GM18861 (cell line): Measurements from ENCODE around the gene ADM2.

Source experiments
- ATAC-seq: cut with Tn5 transposase; IDR thresholded peaks from one replicate; pipeline ENCODE4 v1.9.1; 2021; ENCODE audit not compliant: unreplicated experiment

Gene ADM2

GRCh38 chr22:50445071-50445879, 36.1 kb upstream of the ADM2 start:
- no peak for ATAC-seq

GRCh38 chr22:50445880-50446707, 35.2 kb upstream of the ADM2 start:
- no peak for ATAC-seq

DNA sequence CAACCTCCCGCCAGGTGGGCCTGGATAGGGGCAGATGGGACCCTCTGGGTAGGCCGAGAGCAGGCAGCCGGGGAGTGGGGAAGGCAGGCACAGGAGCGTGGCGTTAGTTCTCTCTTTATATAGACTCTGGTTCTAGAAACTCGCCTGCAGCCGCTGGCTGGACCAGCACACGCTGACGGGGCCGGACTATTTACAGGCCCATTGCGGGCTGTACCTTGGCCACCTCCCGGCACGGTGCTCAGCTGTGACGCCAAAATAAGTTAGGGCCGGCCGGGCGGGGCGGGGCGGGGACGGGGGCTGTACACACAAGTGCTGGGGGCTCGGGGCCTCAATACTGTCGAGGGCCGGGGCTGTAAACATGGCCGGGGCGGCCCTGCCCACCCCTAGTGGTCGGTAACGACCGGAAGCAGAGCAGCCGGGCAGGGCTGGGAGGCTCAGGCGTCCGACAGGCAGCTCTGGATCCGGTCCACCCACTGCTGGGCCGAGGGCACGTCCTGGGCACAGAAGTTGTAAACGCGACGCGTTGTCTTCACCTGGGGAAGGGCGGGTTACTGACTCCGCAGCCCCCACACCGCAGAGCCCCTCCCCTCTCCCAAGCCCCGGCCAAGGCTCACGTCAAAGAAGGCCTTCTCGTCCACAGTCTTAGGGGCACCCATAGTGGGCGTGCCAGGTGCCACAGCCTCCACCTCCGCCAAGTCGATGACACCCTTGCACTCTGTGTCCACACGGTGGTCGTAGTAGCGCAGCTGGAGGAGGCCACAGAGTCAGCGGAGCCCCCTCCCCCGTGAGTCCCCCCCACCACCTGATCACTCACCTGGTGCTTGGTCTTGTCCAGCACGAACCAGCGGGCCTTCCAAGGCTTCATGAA, 34.4 kb upstream of the ADM2 start:
- no peak for ATAC-seq

DNA sequence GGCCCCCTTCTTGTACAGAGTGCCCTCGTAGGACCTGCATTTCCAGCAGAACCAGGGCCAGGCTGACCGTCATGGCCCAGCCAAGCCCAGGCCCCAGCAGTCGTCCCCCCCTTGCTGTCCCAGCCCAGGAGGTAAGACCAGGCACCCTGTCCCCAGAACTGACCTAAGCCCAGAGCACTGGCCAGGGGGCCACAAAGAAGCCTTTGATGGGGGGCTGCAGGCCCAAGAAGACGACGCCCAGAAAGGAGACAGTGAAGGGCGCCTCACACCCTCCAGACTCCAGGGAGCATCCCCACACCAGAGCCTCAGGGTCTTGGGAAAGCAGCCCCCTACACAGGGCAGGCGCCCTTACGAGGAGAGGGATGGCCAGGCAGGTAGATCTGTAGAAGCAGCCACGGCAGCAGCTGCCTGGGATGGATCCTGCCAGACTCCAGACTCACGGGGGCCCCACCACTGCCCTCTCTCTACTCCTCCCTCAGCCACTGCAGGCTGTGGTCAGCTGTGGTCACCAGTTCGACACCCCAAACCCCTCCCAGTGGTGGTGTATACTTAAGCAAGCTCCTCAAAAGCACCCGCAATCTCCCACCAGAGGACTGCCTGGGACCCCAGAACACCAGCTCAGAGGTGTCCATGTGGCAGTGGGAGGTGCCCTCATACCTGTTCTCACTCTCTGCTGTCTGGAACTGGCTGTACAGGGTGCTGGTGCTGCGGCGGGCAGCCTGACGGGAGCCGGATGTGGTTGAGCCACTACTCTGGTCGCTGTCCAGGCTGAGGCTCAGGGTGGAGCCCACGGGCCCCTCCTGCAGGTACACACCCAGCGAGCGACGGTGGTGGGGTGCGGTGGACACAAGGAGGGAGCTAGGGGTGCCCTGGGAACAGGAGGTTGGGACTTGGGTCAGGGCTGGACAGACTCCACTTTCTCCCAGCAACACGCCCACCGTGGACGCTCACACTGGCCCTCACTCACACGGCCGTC, 33.5 kb upstream of the ADM2 start:
- ATAC-seq, result no peak

DNA sequence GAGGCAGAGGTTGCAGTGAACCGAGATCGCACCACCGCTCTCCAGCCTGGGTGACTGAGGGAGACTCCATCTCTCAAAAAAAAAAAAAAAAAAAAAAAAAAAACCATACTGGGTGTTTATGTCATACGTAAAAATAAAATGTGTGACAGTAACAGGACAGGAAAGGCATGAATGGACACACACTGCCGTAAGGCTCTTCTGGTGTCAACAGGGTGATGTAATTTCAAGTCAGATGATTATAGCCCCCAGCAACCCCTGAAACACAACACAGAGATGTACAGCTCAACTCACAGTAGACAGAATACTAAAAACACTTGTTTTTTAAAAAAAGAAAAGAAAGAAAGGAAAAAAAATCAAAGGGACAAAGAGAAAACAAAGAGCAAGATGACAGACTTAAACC, 28.7 kb upstream of the ADM2 start:
- no peak for ATAC-seq

DNA sequence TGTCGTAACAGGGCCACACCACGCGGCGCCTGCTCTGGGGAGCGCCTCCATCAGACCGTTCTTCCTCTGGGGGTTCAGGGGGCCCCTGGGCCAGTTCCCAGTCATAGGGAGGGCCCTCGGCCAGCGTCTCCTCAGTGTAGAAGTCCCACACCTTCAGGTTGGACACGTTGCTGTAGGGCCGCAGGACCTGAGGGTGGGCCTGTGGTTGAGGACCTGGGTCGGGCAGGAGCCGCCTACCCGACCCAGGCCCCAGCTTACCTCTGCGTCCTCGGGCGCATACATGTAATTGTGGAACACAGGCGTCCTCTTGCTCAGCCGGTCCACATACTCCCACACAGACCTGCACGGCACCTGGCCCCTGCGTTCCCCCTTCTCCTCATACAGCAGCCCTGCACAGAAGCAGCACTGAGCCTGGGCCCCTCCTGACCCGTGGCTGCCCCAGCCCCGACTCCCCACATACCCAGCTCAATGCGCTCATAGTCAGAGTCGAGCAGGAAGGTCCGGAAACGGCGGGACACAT, 26.7 kb upstream of the ADM2 start:
- ATAC-seq, result no peak

GRCh38 chr22:50455201-50455600, 26.1 kb upstream of the ADM2 start:
- ATAC-seq, result no peak

GRCh38 chr22:50456026-50456425, 25.3 kb upstream of the ADM2 start:
- ATAC-seq, result no peak

GRCh38 chr22:50456466-50457234, 24.7 kb upstream of the ADM2 start:
- no peak for ATAC-seq

GRCh38 chr22:50459016-50459415, 22.3 kb upstream of the ADM2 start:
- no peak for ATAC-seq

DNA sequence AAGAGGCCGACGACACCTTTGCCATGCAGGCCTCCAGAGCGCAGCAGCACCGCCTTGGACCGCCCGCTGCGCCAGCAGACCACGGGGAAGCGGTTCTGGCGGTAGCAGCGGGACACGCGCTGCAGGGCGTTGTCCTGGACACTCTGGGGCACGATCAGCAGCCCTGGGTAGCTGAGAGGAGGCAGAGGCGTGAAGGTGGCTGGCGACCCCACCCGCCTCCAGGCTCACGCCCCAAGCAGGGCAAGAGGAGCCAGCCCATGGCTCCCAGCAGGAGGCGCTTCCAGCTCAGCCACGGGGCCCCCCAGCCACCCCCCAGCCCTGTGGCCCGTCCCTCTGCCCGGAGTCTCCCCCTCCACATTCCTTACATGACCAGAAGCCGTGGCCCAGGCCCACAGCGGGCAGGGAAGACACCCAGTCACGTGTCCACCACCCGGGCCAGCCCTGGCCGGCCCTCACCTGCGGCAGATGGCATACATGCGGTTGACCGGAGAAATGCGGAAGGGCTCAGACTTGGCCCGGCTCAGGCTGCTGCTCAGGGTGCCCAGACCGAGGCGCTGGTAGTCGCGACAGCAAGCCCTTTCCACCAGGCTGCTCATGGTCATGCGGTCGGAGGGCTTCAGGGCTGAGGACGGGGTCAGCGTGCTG, 21.7 kb upstream of the ADM2 start:
- no peak for ATAC-seq

DNA sequence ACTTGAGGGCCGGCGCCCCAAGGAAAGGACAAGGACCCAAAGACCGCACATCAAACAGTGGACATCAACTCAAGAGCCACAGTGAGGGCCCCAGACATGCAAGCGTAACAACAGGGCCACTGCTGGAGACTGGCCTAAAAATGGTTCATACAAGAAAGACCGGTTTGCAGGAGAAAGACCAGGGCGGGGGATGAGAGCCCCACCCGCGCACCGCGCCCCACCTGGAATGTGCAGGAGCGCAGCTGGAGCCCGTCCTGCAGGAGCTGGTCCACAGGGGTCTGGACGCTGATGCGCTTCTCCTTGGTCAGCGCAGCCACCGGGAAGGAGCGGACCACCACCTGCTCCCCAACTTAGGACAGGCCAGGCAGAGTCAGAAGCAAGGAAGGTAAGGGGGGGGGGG, 20.4 kb upstream of the ADM2 start:
- ATAC-seq, result no peak

- no peak for ATAC-seq
Observed at GRCh38 chr22:50461536-50461935, 19.8 kb upstream of the ADM2 start.

DNA sequence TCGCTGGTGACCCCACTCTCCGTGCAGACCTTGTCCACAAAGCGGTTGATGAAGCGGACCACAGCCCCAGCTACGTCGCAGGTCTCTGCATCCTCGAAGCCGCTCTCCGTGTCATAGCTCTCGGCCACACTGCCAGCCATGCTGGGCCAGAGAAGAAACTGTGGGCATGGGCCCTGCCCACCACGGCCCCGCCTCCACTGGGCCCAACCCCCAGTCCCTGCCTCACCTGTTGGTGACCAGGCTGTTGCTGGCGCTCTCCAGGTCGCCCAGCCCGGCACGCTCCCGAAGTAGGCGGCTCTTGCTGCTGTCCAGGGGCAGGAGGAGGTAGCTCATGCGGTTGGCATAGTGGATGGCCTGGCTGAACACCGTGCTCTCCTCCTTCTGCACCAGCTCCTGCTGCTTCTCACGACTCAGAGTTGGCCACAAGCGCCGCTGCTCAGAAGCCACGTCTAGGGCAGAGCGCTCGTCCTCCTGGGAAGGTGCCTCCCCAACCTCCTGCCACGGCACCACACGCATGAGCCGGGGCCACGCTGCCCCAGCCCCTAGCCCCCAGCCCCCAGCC, 19.3 kb upstream of the ADM2 start:
- ATAC-seq, result no peak

DNA sequence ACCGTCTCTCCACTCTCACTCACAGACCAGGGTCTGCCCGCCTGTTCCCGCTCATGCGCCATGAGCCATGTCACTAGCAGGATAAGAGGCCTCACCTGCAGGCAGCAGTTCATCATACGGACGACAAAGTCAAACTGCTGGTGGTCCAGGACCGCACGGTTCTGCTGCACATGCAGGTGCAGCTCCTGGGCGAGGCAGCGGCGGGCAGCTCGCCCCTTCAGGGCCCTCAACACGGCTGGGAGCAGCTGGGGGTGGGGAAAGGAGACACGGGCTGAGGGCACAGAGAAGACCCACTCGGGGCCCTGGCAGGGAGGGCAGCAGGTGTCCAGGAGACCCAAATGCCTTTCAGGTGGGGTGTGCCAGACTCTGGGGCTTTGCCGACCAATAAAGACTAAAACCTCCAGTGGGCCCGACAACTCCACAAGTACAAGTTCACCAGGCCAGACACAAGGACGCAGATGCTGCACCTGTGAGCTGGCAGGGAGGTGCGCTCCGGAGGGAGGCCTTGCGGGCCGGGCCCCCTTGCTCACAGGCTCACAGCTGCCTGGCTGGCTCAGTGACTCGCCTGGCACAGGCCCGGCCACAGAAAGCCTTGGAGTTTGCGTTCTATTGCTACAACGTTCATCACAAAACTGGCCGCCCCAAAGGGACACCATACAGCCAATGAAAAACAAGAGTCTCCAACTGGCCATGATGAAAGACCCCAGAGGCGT, 18.0 kb upstream of the ADM2 start:
- no peak for ATAC-seq

- ATAC-seq, result no peak
Observed at GRCh38 chr22:50464451-50464850, 16.9 kb upstream of the ADM2 start.

- ATAC-seq, result no peak
Observed at GRCh38 chr22:50465066-50465930, 16.0 kb upstream of the ADM2 start.
